CD4-positive, alpha-beta T cell (primary cell): ENCODE results near the gene TNK1. TPM values are rescaled to one million over a fixed set of nuclear protein-coding genes. Genes with fewer than 3 reads are reported as not detected.

ENCODE experiments used
- ATAC-seq: fragments of 200-7000 bp; cut with Tn5 transposase; one replicate; pipeline ENCODE4 v1.10.0; 2022; ENCODE audit warnings: mild to moderate bottlenecking; ENCODE audit not compliant: poor library complexity
- CTCF ChIA-PET: fragments of 350-600 bp; sonication (Branson Sonifier 250); formaldehyde crosslinking; loops from one replicate; lab custom pipeline; 2021; ENCODE audit warnings: antibody characterized with exemption, inconsistent platforms; lab: Charles Lee
- POLR2A ChIA-PET: fragments of 350-600 bp; sonication (Branson Sonifier 250); formaldehyde crosslinking; loops from one replicate; lab custom pipeline; 2021; ENCODE audit warnings: antibody characterized with exemption, inconsistent platforms; lab: Charles Lee
- DNase-seq, 14 experiments: peaks; one replicate each; pipeline ENCODE4 v3.0.0-alpha.2; 2013 to 2020; ENCODE audit warnings: mixed read lengths in 2 of 14
- H3K27ac ChIP-seq, 2 donors: one replicate each; pipeline versions ENCODE4 v1.5.1 to v1.7.0; 2013; ENCODE audit warnings: low read length in 2 of 2, low read depth in 1 of 2, mild to moderate bottlenecking in 1 of 2
- H3K27me3 ChIP-seq, 2 experiments: 1 replicate in 1 of 2; 2 replicates in 1 of 2; pipeline versions ENCODE4 v1.6.1 to v1.7.0; 2013; ENCODE audit warnings: low read length in 2 of 2, control low read depth in 1 of 2, mild to moderate bottlenecking in 1 of 2, moderate library complexity in 1 of 2; ENCODE audit not compliant: insufficient read depth in 2 of 2, control insufficient read depth in 1 of 2
- H3K36me3 ChIP-seq: one replicate; pipeline ENCODE4 v1.6.1; 2013; ENCODE audit warnings: low read length, control low read depth; ENCODE audit not compliant: insufficient read depth
- H3K4me1 ChIP-seq: one replicate; pipeline ENCODE4 v1.6.1; 2013; ENCODE audit warnings: low read length, control low read depth; ENCODE audit not compliant: insufficient read depth
- H3K4me3 ChIP-seq: one replicate; pipeline ENCODE4 v1.5.1; 2013; ENCODE audit warnings: mild to moderate bottlenecking, low read length, moderate library complexity
- H3K9me3 ChIP-seq, 2 experiments: 1 replicate in 1 of 2; 2 replicates in 1 of 2; pipeline versions ENCODE4 v1.6.1 to v1.7.0; 2013; ENCODE audit warnings: low read length in 2 of 2, mild to moderate bottlenecking in 2 of 2, control low read depth in 1 of 2, moderate library complexity in 1 of 2; ENCODE audit not compliant: control insufficient read depth in 1 of 2, insufficient read depth in 1 of 2
- H3K27ac Mint-ChIP-seq: one replicate; pipeline ENCODE4 v1.8.0; 2020; ENCODE audit warnings: mixed read lengths
- H3K27me3 Mint-ChIP-seq: one replicate; pipeline ENCODE4 v1.8.0; 2021; ENCODE audit warnings: mixed read lengths
- H3K36me3 Mint-ChIP-seq: one replicate; pipeline ENCODE4 v1.8.0; 2021; ENCODE audit warnings: low read depth, mixed read lengths
- H3K4me1 Mint-ChIP-seq: one replicate; pipeline ENCODE4 v1.8.0; 2021; ENCODE audit warnings: low read depth, mixed read lengths
- H3K4me3 Mint-ChIP-seq: one replicate; pipeline ENCODE4 v1.8.0; 2020; ENCODE audit warnings: mild to moderate bottlenecking, mixed read lengths
- H3K9me3 Mint-ChIP-seq: one replicate; pipeline ENCODE4 v1.8.0; 2020; ENCODE audit warnings: mixed read lengths
- CTCF ChIP-seq: fragments of 200-600 bp; IDR thresholded peaks from one replicate; pipeline ENCODE4 v1.8.0; 2022; ENCODE audit warnings: antibody characterized with exemption, mild to moderate bottlenecking
- intact Hi-C, 2 experiments: fragments of 100-400 bp; cut with DNase I in 1 of 2; cut with micrococcal nuclease in 1 of 2; formaldehyde crosslinking; loops; one replicate each; pipeline versions ENCODE4 v1.15.1 to v1.9.0; 2023 to 2025; cut with DNase I, micrococcal nuclease
- total RNA-seq, 174 experiments: library from RNA in 2 of 174; stranded (reverse) in 2 of 174; gene quantifications; one replicate each; pipeline ENCODE4 v1.2.3 and lab custom pipeline; 2021 to 2026

TNK1 gene
- total RNA-seq, 2 experiments from 2014 or later, result 11.0 to 12.4 TPM

DNA sequence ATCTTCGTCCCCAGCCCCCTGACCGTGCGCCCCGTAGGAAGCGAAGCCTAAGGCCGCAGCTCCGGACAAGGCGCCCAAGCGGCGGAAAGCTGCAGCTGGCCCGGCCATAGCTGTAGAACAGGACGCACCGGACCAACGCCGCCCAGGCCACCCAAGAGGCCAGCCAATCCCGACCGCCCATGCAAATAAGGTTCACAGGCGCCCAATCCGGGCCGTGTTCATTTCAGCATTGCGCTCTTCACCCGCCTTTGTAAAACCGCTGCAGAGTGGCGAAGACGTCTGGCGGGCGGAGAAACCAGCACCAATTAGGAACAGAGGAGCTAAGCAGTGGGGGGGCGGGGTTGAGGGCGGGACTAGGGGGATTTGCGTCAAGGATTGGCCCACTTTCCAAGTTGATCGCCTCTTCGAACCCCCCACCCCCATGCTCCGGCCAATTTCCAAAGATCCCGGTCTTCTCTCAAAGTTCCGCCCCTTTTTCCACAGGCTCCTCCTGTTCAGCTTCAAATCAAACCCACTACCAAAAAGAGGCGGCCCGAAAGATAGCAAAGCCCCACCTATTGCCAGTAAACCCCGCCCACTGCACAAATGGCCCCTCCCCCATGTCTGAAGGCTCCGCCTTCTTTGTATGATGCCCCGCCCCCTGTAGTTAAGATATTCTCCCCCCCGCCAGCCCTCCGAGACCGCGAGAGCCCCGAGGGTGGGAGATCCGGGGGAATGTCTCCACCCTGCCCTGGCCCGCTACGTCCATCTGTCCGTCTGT is 23.3 kb downstream of the TNK1 start, which contains the start of gene TMEM256:
Gene TMEM256, minus strand, starts transcription at position 121 of the 760 bp plus-strand sequence. Its CDS starts 13 bp downstream, at position 108.
- Mint-ChIP-seq H3K27ac (peak within 1 kb of the TSS; percentile 87), H3K27me3 (no peaks in the 10 kb centered on the region), H3K4me1 (peaks cover 31% of the 10 kb centered on the region), H3K9me3 (no peaks in the 10 kb centered on the region), H3K4me3 (peak within 1 kb of the TSS; percentile 98), H3K36me3 (peaks cover 9% of the 10 kb centered on the region)
- peaks cover 36% of the 10 kb centered on the region for H3K4me1 ChIP-seq
- ATAC-seq (peak; percentile 88), DNase-seq (peak; percentile 90 to 99 (median 94))
- no peaks in the 10 kb centered on the region for H3K36me3 ChIP-seq
- H3K4me3 ChIP-seq, result peak within 1 kb of the TSS; percentile 77
- intact Hi-C loops, result loop anchor here (1.0 to 10.0 kb wide), 4 partner anchors 10 to 80 kb away; partner anchors contain the start of genes PLSCR3 (in 2 of the 2), KCTD11 (in 1 of the 2), POLR2A (in 1 of the 2) and TMEM102 (in 1 of the 2)
- CTCF ChIA-PET, result interaction anchor here (0.8 to 2.6 kb wide), 5 partner anchors 10 to 675 kb away, joined by 4 to 18 read pairs (median 6); partner anchors contain the start of genes PLSCR3 and TMEM102
- TF ChIP-seq CTCF, result no peak
- H3K27me3 ChIP-seq, result peaks cover 0 to 5% of the 10 kb centered on the region in 2 experiments
- H3K27ac ChIP-seq, result peak within 1 kb of the TSS in 1 of 2 donors; percentile 82
- H3K9me3 ChIP-seq, result no peaks in the 10 kb centered on the region
- POLR2A ChIA-PET, result interaction anchor here (0.6 to 2.9 kb wide), 25 partner anchors 9 to 368 kb away, joined by 3 to 37 read pairs (median 6); partner anchors contain the start of genes ACAP1, MPDU1, NEURL4 and PLSCR3

DNA sequence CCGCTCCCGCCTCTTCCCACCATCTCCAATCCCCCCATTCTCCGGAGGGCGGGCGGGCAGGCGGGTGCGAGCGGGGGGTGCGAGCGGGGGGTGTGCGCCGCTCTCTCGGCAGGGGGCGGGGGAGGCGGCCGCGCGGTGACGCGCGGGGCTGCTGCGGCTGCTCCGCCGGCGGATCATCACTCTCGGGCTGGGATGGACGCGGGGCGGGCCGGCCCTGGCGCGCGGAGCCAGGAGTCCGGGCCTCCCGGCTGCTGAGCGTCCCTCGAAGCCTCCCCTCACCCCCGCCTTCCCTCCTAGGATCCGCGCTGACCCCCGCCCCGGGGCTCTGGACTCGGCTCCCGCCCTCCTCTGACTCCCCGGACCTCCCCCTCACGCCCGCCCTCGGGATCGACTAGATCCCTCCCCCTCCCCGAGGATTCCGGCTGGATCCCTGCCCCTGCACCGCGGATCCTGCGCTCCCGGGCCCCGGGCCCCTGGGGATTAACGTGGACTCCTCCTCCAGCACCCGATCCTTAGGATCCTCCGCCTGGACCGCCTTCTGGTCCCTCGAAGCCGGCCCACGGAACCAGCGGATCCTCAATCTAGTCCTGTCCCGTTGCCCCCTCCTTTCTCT is 24.0 kb downstream of the TNK1 start:
- no peaks in the 10 kb centered on the region for H3K36me3 ChIP-seq
- ChIA-PET POLR2A (interaction anchor here (0.6 to 2.9 kb wide), 23 partner anchors 9 to 369 kb away, joined by 3 to 37 read pairs (median 6); partner anchors contain the start of genes ACAP1, MPDU1, NEURL4 and PLSCR3), CTCF (interaction anchor here (0.8 to 2.6 kb wide), 5 partner anchors 11 to 675 kb away, joined by 4 to 18 read pairs (median 6); partner anchors contain the start of genes PLSCR3 and TMEM102)
- H3K36me3 Mint-ChIP-seq, result peaks cover 9% of the 10 kb centered on the region
- no peak for TF ChIP-seq CTCF
- H3K4me1 Mint-ChIP-seq, result peaks cover 29% of the 10 kb centered on the region
- intact Hi-C loops, result loop anchor here (1.0 to 10.0 kb wide), 4 partner anchors 11 to 79 kb away; partner anchors contain the start of genes PLSCR3 (in 2 of the 2), KCTD11 (in 1 of the 2), POLR2A (in 1 of the 2) and TMEM102 (in 1 of the 2)
- peak in 10 of 14 experiments; percentile 18 to 90 (median 74) for DNase-seq
- H3K27ac Mint-ChIP-seq, result peak overlapping the region; percentile 87
- peak overlapping the region; percentile 98 for H3K4me3 Mint-ChIP-seq
- peaks cover 36% of the 10 kb centered on the region for H3K4me1 ChIP-seq
- peak overlapping the region in 1 of 2 donors; percentile 82 for H3K27ac ChIP-seq
- ATAC-seq, result peak; percentile 50
- H3K9me3 ChIP-seq, result no peaks in the 10 kb centered on the region
- no peaks in the 10 kb centered on the region for H3K27me3 Mint-ChIP-seq
- peaks cover 0 to 5% of the 10 kb centered on the region in 2 experiments for H3K27me3 ChIP-seq
- H3K4me3 ChIP-seq, result peak overlapping the region; percentile 77
- no peaks in the 10 kb centered on the region for H3K9me3 Mint-ChIP-seq
